Activated B cell treated with CpG ODN at 0.5 μM for 24 hours (primary cell): ENCODE data around the gene PKNOX1. TPM values are rescaled to one million over a fixed set of nuclear protein-coding genes. Genes with fewer than 3 reads are reported as not detected.
A peak's percentile ranks its signal among the peaks of the same experiment; 100 is the strongest.
"Not testable (repeated sequence)": the region's sequence is repeated elsewhere in the genome, so short reads cannot be mapped to it uniquely, and the experiment has no call there.

ENCODE experiments used
- ATAC-seq: fragments of 200-7000 bp; cut with Tn5 transposase; one replicate; pipeline ENCODE4 v1.10.0; 2021; ENCODE audit warnings: low read depth, mild to moderate bottlenecking, moderate library complexity
- CTCF ChIA-PET: fragments of 350-600 bp; sonication (Branson Sonifier 250); formaldehyde crosslinking; loops from one replicate; lab custom pipeline; 2021; ENCODE audit warnings: antibody characterized with exemption; lab: Charles Lee
- POLR2A ChIA-PET: fragments of 350-600 bp; sonication (Branson Sonifier 250); formaldehyde crosslinking; loops from one replicate; lab custom pipeline; 2021; ENCODE audit warnings: antibody characterized with exemption; lab: Charles Lee
- DNase-seq: peaks from one replicate; pipeline ENCODE4 v3.0.0; 2022
- H3K27ac Mint-ChIP-seq: one replicate; pipeline ENCODE4 v1.8.0; 2020; ENCODE audit warnings: mixed read lengths
- H3K27me3 Mint-ChIP-seq: one replicate; pipeline ENCODE4 v1.8.0; 2021; ENCODE audit warnings: mixed read lengths
- H3K36me3 Mint-ChIP-seq: one replicate; pipeline ENCODE4 v1.8.0; 2021; ENCODE audit warnings: low read depth, mixed read lengths
- H3K4me1 Mint-ChIP-seq: one replicate; pipeline ENCODE4 v1.8.0; 2021; ENCODE audit warnings: mixed read lengths
- H3K4me3 Mint-ChIP-seq: one replicate; pipeline ENCODE4 v1.8.0; 2020; ENCODE audit warnings: mild to moderate bottlenecking, mixed read lengths
- H3K9me3 Mint-ChIP-seq: one replicate; pipeline ENCODE4 v1.8.0; 2020; ENCODE audit warnings: mixed read lengths
- intact Hi-C: fragments of 100-400 bp; cut with micrococcal nuclease; formaldehyde crosslinking; loops from one replicate; pipeline ENCODE4 v1.15.1; 2024
- total RNA-seq: library from RNA; stranded (reverse); gene quantifications from 2 replicates; pipeline ENCODE4 v1.2.3, GENCODE V29; 2022
- TF ChIP-seq, protein P1 (sequence below): fragments of 200-600 bp; IDR thresholded peaks from one replicate; pipeline ENCODE4 v1.8.0; 2022; ENCODE audit warnings: antibody characterized with exemption, mild to moderate bottlenecking

PKNOX1 gene
- total RNA-seq, 1 donor from 2014 or later: 13.3 TPM

DNA sequence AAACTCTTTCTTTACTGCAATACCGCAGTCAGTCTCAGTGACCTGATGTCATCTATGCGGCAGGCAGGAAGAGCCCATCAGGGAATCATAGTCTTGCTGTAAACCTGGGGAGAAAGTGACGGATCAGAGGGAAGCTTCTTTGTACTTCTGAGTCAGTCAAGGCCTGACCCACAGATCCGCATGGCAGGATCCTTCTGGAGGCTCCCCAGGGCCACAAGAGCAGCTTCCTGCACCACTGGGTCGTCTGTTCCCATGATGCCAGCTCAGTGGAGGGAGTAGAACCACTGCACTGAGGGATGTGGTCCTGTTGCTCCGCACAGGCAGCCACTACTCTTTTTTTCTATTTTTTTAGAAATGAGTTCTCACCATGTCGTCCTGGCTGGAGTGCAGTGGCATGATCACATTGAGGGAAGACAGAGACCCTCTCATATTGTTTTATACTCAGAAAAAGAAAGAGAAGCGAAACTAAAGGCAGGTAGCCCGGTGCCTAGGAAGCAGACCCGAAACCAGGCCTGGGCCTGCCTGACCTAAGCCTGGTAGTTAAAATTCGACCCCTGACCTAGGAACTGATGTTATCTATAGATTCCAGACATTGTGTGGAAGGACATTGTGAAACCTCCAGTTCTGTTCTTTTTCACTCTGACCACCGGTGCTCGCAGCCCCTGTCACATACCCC, 42.7 kb upstream of the PKNOX1 start:
- Mint-ChIP-seq H3K4me3 (no peak overlapping the region), H3K9me3 (no peaks in the 10 kb centered on the region), H3K27ac (no peak overlapping the region), H3K36me3 (no peaks in the 10 kb centered on the region), H3K4me1 (peaks cover 6% of the 10 kb centered on the region), H3K27me3 (no peaks in the 10 kb centered on the region)
- intact Hi-C loops: no loop called here
- ChIA-PET CTCF (no interaction called here), POLR2A (no interaction called here)
- no peak for DNase-seq
- no peak for ATAC-seq
- TF ChIP-seq, protein P1, sequence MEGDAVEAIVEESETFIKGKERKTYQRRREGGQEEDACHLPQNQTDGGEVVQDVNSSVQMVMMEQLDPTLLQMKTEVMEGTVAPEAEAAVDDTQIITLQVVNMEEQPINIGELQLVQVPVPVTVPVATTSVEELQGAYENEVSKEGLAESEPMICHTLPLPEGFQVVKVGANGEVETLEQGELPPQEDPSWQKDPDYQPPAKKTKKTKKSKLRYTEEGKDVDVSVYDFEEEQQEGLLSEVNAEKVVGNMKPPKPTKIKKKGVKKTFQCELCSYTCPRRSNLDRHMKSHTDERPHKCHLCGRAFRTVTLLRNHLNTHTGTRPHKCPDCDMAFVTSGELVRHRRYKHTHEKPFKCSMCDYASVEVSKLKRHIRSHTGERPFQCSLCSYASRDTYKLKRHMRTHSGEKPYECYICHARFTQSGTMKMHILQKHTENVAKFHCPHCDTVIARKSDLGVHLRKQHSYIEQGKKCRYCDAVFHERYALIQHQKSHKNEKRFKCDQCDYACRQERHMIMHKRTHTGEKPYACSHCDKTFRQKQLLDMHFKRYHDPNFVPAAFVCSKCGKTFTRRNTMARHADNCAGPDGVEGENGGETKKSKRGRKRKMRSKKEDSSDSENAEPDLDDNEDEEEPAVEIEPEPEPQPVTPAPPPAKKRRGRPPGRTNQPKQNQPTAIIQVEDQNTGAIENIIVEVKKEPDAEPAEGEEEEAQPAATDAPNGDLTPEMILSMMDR: no peak

DNA sequence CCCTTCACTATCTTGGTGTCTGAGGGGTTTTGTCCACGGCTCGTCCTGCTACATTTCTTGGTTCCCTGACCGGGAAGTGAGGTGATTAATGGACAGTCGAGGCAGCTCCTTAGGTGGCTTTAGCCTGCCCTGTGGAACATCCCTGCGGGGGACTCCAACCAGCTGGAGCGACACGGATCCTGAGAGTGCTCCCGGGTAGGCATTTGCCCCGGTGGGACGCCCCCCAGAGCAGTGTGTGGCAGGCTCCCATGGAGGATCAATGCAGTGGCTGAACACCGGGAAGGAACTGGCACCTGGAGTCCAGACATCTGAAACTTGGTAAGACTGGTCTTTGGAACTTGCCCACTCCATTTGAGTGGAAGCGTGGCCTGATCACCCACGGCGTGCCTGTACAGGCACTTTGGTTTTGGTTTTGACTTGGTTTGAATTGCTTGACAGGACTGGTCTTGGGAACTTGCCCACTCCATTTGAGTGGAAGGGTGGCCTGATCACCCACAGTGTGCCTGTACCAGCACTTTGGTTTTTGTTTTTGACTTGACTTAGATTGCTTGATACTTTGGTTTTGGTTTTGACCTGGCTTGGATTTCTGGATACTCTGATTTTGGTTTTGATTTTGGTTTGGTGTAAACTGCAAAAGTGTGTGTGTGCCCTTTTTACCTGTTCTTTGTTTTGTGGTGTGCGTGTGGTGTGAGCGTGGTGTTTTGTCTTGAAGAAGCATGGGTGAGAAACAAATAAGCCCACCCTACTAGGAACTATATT, 41.8 kb upstream of the PKNOX1 start:
- peaks cover 14% of the 10 kb centered on the region for H3K4me1 Mint-ChIP-seq
- H3K27ac Mint-ChIP-seq, CTCF ChIA-PET, intact Hi-C loops, H3K9me3 Mint-ChIP-seq, H3K36me3 Mint-ChIP-seq, H3K27me3 Mint-ChIP-seq, DNase-seq, POLR2A ChIA-PET, H3K4me3 Mint-ChIP-seq, ATAC-seq: not testable (repeated sequence)

DNA sequence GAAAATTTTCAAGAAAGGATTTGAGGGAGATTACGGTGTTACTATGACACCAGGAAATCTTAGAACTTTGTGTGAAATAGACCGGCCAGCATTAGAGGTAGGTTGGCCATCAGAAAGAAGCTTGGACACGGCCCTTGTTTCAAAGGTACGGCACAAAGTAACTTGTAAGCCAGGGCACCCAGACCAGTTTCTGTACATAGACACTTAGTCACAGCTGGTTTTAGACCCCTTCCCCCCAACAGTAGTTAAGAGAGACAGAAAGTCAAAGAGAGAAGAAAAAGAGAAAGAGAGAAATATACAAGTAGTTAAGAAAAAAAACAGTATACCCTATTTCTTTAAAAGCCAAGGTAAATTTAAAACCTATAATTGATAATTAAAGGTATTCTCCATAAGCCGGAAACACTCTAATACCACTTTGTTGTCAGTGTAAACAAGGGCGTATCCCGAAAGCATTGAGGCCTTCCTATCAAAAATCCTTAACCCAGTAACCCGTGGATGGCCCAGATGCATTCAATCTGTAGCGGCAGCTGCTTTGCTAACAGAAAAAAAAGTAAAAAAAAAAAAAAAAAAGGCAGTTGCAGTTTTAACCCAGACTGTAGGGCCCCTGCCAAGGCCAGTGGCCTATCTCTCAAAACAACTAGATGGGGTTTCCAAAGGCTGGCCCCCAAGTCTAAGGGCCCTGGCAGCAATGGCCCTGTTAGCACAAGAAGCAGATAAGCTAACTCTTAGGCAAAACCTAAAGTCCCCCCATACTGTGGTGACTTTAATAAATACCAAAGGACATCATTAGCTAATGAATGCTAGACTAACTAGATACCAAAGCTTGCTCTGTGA, 41.0 kb upstream of the PKNOX1 start:
- H3K36me3 Mint-ChIP-seq, ATAC-seq, intact Hi-C loops, DNase-seq, H3K9me3 Mint-ChIP-seq, H3K4me3 Mint-ChIP-seq, POLR2A ChIA-PET, CTCF ChIA-PET, H3K27ac Mint-ChIP-seq, H3K27me3 Mint-ChIP-seq: not testable (repeated sequence)
- peaks cover 18% of the 10 kb centered on the region for H3K4me1 Mint-ChIP-seq

DNA sequence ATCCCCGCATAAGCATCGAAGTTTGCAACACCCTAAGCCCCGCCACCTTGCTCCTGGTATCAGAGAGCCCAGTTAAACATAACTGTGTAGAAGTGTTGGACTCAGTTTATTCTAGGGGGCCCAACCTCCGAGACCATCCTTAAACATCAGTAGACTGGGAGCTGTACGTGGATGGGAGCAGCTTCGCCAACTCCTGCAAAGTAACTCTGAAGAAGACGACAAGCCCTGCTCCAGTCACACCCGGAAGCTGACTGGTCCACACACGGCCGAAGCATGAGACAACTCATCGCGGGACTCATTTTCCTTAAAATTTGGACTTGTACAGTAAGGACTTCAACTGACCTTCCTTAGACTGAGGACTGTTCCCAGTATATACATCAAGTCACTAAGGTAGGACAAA, 40.4 kb upstream of the PKNOX1 start:
- H3K4me3 Mint-ChIP-seq, H3K27ac Mint-ChIP-seq, intact Hi-C loops, CTCF ChIA-PET, H3K36me3 Mint-ChIP-seq, DNase-seq, POLR2A ChIA-PET, H3K9me3 Mint-ChIP-seq, ATAC-seq, H3K27me3 Mint-ChIP-seq: not testable (repeated sequence)
- peaks cover 18% of the 10 kb centered on the region for H3K4me1 Mint-ChIP-seq

GRCh38 chr21:42936360-42936759, 38.0 kb upstream of the PKNOX1 start:
- H3K4me1 Mint-ChIP-seq: peaks cover 18% of the 10 kb centered on the region
- ATAC-seq, H3K27me3 Mint-ChIP-seq, H3K36me3 Mint-ChIP-seq, H3K4me3 Mint-ChIP-seq, intact Hi-C loops, CTCF ChIA-PET, H3K27ac Mint-ChIP-seq, POLR2A ChIA-PET, H3K9me3 Mint-ChIP-seq, DNase-seq: not testable (repeated sequence)

DNA sequence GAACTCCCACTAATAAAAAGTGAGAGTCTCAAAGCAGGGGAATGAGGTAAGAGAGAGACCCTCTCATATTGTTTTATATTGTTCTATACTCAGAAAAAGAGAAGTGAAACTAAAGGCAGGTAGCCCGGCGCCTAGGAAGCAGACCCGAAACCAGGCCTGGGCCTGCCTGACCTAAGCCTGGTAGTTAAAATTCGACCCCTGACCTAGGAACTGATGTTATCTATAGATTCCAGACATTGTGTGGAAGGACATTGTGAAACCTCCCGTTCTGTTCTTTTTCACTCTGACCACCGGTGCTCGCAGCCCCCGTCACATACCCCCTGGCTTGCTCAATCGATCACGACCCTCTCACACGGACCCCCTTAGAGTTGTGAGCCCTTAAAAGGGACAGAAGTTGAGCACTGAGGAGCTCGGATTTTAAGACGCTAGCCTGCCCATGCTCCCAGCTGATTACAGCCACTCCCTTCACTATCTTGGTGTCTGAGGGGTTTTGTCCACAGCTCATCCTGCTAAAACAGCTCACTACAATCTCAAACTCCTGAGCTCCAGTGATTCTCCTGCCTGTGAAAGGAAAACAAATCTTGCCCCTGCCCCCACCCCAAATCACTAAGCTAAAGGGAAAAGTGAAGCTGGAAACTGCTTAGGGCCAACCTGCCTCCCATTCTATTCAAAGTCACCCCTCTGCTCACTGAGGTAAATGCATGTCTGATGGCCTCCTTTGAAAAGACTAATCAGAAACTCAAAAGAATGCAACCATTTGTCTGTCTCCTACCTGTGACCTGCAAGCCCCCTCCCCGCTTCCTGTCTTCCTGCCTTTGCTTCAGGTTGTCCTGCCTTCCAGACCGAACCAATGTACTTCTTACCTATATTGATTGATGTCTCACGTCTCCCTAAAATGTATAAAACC, 37.1 kb upstream of the PKNOX1 start:
- H3K4me3 Mint-ChIP-seq, H3K9me3 Mint-ChIP-seq, H3K27me3 Mint-ChIP-seq, intact Hi-C loops, DNase-seq, POLR2A ChIA-PET, ATAC-seq, CTCF ChIA-PET, H3K36me3 Mint-ChIP-seq: not testable (repeated sequence)
- Mint-ChIP-seq H3K27ac (peak overlapping the region; percentile 33), H3K4me1 (peaks cover 12% of the 10 kb centered on the region)
